Measurements from ENCODE around the gene INPP4B. TPM values are rescaled to one million over a fixed set of nuclear protein-coding genes. Genes with fewer than 3 reads are reported as not detected.

Gene INPP4B
- total RNA-seq, 2 donors from 2014 or later = 10.0 to 14.1 TPM

DNA sequence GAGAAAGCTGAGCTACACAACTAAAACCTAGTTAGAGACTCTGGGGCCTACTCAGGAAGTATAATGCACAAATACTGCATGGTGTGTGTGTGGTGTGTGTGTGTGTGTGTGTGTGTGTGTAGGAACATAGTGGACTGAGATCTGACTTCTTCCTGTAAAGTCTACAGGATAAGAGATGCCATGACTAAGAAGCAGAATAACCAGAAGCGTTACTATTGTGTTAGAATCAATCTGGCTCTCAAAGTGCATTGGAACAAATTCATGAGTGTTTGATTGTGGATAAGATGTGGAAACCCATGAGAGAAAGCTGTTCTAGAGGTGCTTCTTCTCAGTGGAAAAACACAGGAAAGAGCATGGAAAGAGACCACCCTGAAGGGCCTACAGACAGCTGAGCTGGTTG lies 302.1 kb downstream of the INPP4B start:
- intact Hi-C loops (cut with DNase I) = no loop called here
- DNase-seq = no peak
- H3K9me3 ChIP-seq = no peaks in the 10 kb centered on the region
- no peaks in the 10 kb centered on the region for H3K27me3 ChIP-seq
- H3K4me1 ChIP-seq = no peaks in the 10 kb centered on the region
- no peak overlapping the region for H3K9ac ChIP-seq (ENCODE audit: low read depth in 2 of 2, low read length in 2 of 2)
- H3K4me3 ChIP-seq = no peak overlapping the region
- TF ChIP-seq, protein P1, sequence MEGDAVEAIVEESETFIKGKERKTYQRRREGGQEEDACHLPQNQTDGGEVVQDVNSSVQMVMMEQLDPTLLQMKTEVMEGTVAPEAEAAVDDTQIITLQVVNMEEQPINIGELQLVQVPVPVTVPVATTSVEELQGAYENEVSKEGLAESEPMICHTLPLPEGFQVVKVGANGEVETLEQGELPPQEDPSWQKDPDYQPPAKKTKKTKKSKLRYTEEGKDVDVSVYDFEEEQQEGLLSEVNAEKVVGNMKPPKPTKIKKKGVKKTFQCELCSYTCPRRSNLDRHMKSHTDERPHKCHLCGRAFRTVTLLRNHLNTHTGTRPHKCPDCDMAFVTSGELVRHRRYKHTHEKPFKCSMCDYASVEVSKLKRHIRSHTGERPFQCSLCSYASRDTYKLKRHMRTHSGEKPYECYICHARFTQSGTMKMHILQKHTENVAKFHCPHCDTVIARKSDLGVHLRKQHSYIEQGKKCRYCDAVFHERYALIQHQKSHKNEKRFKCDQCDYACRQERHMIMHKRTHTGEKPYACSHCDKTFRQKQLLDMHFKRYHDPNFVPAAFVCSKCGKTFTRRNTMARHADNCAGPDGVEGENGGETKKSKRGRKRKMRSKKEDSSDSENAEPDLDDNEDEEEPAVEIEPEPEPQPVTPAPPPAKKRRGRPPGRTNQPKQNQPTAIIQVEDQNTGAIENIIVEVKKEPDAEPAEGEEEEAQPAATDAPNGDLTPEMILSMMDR (IDR thresholded peaks at IDR 0.05) = no peak
- no peaks in the 10 kb centered on the region for H3K36me3 ChIP-seq
- H3K27ac ChIP-seq = no peak overlapping the region

DNA sequence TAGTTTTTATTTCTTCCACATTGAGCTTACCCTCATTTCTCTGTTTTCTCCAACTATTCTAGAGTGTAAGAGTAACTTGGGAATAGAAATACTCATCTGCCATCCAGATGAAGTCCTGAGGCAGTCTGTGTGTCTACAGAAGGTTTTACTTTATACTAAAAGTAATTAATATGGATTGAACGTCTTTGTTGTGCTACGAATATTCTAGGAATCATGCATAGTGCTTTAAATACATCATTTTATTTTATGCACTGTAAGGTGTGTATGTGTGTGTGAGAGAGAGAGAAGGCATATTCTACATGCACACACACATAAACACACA lies 305.7 kb downstream of the INPP4B start:
- Histone ChIP-seq H3K9ac (ENCODE audit: low read depth in 2 of 2, low read length in 2 of 2) (no peak overlapping the region), H3K27ac (no peak overlapping the region), H3K4me3 (no peak overlapping the region), H3K9me3 (no peaks in the 10 kb centered on the region), H3K27me3 (no peaks in the 10 kb centered on the region), H3K36me3 (no peaks in the 10 kb centered on the region), H3K4me1 (no peaks in the 10 kb centered on the region)
- intact Hi-C loops (cut with DNase I) = no loop called here
- no peak for DNase-seq
- TF ChIP-seq, protein P1 (IDR thresholded peaks at IDR 0.05) = no peak

DNA sequence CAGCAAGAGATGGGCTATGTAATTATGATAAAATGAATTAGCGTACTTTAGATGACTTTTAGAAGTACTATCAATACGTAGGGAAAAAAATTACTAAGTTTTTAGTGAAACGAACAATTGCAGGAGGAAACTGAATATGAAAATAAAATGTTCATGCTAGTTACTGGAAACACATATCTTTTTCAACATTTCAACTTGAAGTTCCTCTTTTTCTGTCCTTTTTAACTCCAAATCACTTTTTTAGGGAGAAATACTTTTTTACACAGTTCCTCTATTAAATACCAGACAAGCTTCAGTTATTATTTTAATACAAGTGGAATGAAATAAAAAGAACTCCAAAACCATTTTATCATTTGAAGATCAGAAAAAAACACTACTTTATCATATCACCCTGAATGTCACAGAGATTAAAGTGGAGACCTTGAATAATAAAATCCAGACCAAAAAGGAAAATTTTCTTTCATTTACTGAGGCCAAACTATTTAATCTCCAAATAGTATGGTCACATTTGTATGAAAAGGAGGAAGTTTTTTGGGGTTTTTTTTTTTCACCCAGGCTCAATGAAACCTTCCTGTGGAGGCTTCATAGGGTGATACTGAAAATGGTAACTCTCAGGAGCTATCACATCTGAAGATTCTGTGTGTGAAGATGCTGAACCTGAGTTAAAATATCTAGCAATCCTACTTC lies 306.2 kb downstream of the INPP4B start:
- no peaks in the 10 kb centered on the region for H3K27me3 ChIP-seq
- H3K9me3 ChIP-seq = no peaks in the 10 kb centered on the region
- H3K4me1 ChIP-seq = no peaks in the 10 kb centered on the region
- H3K36me3 ChIP-seq = no peaks in the 10 kb centered on the region
- DNase-seq = no peak
- H3K27ac ChIP-seq = no peak overlapping the region
- TF ChIP-seq, protein P1 (IDR thresholded peaks at IDR 0.05) = no peak
- intact Hi-C loops (cut with DNase I) = no loop called here
- no peak overlapping the region for H3K9ac ChIP-seq (ENCODE audit: low read depth in 2 of 2, low read length in 2 of 2)
- no peak overlapping the region for H3K4me3 ChIP-seq

DNA sequence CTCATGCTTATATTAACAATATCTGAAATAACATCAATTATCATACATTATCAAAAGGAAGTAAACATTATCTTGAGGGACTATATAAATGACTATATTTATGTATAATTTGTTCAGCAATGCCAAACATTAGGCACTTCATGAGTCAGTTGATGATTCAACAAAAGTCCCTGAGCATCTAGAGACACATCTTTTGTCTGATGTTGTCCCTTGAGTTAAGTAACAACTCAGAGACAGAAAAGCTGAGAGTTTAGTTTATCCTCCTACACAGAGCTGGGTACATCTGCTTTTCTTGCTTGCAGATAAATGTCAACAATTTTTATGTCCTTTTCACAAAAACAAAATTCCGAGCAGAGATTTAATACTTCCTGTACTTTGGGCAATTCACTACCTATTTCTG lies 311.1 kb downstream of the INPP4B start:
- Histone ChIP-seq H3K27me3 (no peaks in the 10 kb centered on the region), H3K4me1 (no peaks in the 10 kb centered on the region), H3K36me3 (no peaks in the 10 kb centered on the region), H3K9ac (ENCODE audit: low read depth in 2 of 2, low read length in 2 of 2) (no peak overlapping the region), H3K4me3 (no peak overlapping the region), H3K27ac (no peak overlapping the region), H3K9me3 (no peaks in the 10 kb centered on the region)
- TF ChIP-seq, protein P1 (IDR thresholded peaks at IDR 0.05) = no peak
- intact Hi-C loops (cut with DNase I) = no loop called here
- no peak for DNase-seq

DNA sequence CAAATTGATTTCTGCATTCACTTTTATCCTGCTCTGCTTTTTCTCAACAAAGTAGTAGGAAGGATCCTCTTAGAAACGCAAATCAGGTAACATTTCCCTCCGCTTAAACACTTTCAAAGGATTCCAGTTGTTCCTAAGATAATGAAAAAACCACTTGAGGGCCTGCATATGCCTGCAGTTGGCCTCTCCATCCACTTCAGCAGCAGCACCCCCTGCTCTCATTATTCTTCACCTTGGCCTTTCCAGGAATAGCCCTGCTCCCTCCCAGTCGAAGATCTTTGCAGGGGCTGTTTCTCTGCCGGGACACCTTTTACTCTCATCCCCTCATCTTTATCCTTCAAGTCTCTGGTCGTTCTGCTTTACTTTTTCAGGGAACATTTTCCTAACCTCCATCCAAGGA lies 314.0 kb downstream of the INPP4B start:
- no peak overlapping the region for H3K27ac ChIP-seq
- no peaks in the 10 kb centered on the region for H3K36me3 ChIP-seq
- DNase-seq = no peak
- H3K27me3 ChIP-seq = no peaks in the 10 kb centered on the region
- TF ChIP-seq, protein P1 (IDR thresholded peaks at IDR 0.05) = no peak
- no peaks in the 10 kb centered on the region for H3K9me3 ChIP-seq
- intact Hi-C loops (cut with DNase I) = no loop called here
- no peak overlapping the region for H3K9ac ChIP-seq (ENCODE audit: low read depth in 2 of 2, low read length in 2 of 2)
- no peak overlapping the region for H3K4me3 ChIP-seq
- H3K4me1 ChIP-seq = no peaks in the 10 kb centered on the region

All from colonic mucosa (tissue), 4 donors.